AG10803 (cell line): ENCODE results near the gene OTOGL.

Experiments used
- DNase-seq: peaks from one replicate; pipeline ENCODE4 v3.0.0; 2010; ENCODE audit warnings: low read depth
- H3K4me3 ChIP-seq: 2 replicates; pipeline ENCODE4 v1.5.1; 2011; ENCODE audit warnings: mild to moderate bottlenecking, low read length, control low read depth
- CTCF ChIP-seq: conservative IDR thresholded peaks from 2 replicates; pipeline ENCODE4 v1.5.1; 2011; ENCODE audit warnings: mild to moderate bottlenecking, low read length, control low read depth, inconsistent platforms

OTOGL gene

GRCh38 chr12:80192087-80192486, 92.8 kb downstream of the OTOGL start:
- no peak for DNase-seq

GRCh38 chr12:80193865-80194264, 94.5 kb downstream of the OTOGL start:
- no peak overlapping the region for H3K4me3 ChIP-seq
- no peak for DNase-seq
- no peak for TF ChIP-seq CTCF

More at GRCh38 chr12:80192087-80192486, 92.8 kb downstream of the OTOGL start:
- no peak overlapping the region for H3K4me3 ChIP-seq
- TF ChIP-seq CTCF = 0 out of 2 replicates have a peak, but pooled peaks have one; percentile 5

GRCh38 chr12:80195074-80195726, 95.9 kb downstream of the OTOGL start:
- H3K4me3 ChIP-seq = no peak overlapping the region
- peak; percentile 74 for DNase-seq
- TF ChIP-seq CTCF = peak; percentile 93

- H3K4me3 ChIP-seq = no peak overlapping the region
- no peak for TF ChIP-seq CTCF
Measured at GRCh38 chr12:80195737-80196136, 96.4 kb downstream of the OTOGL start.

GRCh38 chr12:80196419-80196818, 97.1 kb downstream of the OTOGL start:
- TF ChIP-seq CTCF = no peak
- no peak for DNase-seq
- no peak overlapping the region for H3K4me3 ChIP-seq

More at GRCh38 chr12:80195737-80196136, 96.4 kb downstream of the OTOGL start:
- no peak for DNase-seq

- no peak for TF ChIP-seq CTCF
- DNase-seq = no peak
- no peak overlapping the region for H3K4me3 ChIP-seq
Measured at GRCh38 chr12:80198782-80199337, 99.5 kb downstream of the OTOGL start.

- TF ChIP-seq CTCF = no peak
- no peak for DNase-seq
- no peak overlapping the region for H3K4me3 ChIP-seq
Measured at GRCh38 chr12:80199931-80200330, 100.6 kb downstream of the OTOGL start.
